PC-3 (cell line): ENCODE measurements around the gene SOX12.

Experiments used
- CTCF ChIP-seq: fragments of 300-600 bp; sonication (generic); conservative IDR thresholded peaks from 2 replicates; pipeline ENCODE4 v1.5.1; 2017; ENCODE audit warnings: antibody characterized with exemption, low read depth, mild to moderate bottlenecking, low read length
- EZH2 ChIP-seq: fragments of 300-600 bp; sonication (generic); IDR thresholded peaks from one replicate; pipeline ENCODE4 v1.6.1; 2017; ENCODE audit warnings: antibody characterized with exemption, mild to moderate bottlenecking, low read length; ENCODE audit not compliant: unreplicated experiment

- TF ChIP-seq CTCF (no peak), EZH2 (no peak)
Observed at GRCh38 chr20:298776-299391, 26.5 kb upstream of the SOX12 start.
